Measurements from ENCODE around the gene C6. TPM values are rescaled to one million over a fixed set of nuclear protein-coding genes. Genes with fewer than 3 reads are reported as not detected.

C6 gene
- total RNA-seq, 2 donors from 2014 or later = 3.5 to 4.6 TPM

DNA sequence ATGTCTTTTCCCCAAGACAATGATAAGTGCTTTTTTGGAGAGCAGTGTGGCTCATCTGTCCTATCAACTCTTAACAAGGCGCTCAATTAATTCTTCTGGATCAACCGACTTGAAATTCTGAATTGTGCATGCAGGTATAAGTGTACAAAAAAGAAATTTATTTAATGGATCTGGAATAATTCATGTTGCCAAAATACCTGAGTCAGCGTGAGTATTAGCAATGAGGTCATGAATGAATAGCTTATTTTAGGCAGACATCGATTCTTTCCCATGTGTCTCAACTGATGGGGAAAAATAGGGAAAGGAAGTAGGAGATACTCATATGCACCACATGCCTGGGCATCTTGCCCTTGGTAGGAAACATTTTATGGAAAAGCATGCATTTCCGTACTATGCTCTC, 68.0 kb downstream of the C6 start:
- DNase-seq (ENCODE audit: low spot score) = no peak
- Histone ChIP-seq H3K4me3 (no peak overlapping the region), H3K27me3 (replicated peaks; ENCODE audit: insufficient read depth) (no peaks in the 10 kb centered on the region), H3K4me1 (replicated peaks) (no peaks in the 10 kb centered on the region), H3K9me3 (no peaks in the 10 kb centered on the region), H3K36me3 (no peaks in the 10 kb centered on the region), H3K27ac (no peak overlapping the region)
- TF ChIP-seq, protein P1, sequence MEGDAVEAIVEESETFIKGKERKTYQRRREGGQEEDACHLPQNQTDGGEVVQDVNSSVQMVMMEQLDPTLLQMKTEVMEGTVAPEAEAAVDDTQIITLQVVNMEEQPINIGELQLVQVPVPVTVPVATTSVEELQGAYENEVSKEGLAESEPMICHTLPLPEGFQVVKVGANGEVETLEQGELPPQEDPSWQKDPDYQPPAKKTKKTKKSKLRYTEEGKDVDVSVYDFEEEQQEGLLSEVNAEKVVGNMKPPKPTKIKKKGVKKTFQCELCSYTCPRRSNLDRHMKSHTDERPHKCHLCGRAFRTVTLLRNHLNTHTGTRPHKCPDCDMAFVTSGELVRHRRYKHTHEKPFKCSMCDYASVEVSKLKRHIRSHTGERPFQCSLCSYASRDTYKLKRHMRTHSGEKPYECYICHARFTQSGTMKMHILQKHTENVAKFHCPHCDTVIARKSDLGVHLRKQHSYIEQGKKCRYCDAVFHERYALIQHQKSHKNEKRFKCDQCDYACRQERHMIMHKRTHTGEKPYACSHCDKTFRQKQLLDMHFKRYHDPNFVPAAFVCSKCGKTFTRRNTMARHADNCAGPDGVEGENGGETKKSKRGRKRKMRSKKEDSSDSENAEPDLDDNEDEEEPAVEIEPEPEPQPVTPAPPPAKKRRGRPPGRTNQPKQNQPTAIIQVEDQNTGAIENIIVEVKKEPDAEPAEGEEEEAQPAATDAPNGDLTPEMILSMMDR (IDR thresholded peaks at IDR 0.05) = no peak
- 96% methylated on average over 5 of the region's 5 CpGs for WGBS
- intact Hi-C loops (cut with DNase I) = no loop called here

DNA sequence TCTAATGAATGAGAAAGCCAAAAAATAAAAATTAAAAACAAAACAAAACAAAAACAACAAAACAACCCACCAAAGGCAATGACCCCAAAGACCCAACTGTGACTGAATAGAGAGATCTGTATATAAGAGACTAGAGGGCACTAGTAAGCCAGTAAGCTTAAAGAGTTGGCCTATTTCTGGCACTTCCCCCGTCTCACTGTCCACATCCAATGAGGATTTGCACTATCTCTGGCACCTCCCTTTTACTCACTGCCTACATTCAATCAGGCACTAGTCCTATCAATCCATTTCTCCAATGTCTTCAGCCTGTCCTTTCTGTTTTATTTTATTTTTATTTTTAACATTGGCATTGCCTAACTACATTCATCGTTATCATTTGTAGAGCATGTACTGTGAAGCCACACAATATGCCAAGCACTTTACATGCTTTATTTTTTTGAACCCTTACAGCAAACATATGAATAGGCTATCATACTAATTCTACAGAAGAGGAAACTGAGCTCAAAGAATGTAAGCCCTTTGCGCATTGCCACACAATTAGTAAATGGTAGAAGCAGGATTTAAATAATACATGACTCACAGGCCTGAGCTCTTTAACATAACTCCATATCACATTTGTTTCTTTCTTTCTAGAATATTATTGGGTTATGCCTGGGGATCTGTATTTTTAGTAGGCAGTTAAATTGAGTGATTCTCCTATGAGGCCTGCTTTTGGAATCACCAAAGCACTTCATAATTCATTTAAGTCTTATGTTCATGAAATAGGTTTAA, 70.0 kb downstream of the C6 start:
- Histone ChIP-seq H3K27me3 (replicated peaks; ENCODE audit: insufficient read depth) (no peaks in the 10 kb centered on the region), H3K4me1 (replicated peaks) (no peaks in the 10 kb centered on the region), H3K36me3 (no peaks in the 10 kb centered on the region), H3K4me3 (no peak overlapping the region), H3K27ac (no peak overlapping the region), H3K9me3 (no peaks in the 10 kb centered on the region)
- DNase-seq (ENCODE audit: low spot score) = no peak
- 74% methylated on average over 3 of the region's 3 CpGs for WGBS
- intact Hi-C loops (cut with DNase I) = no loop called here
- TF ChIP-seq, protein P1 (IDR thresholded peaks at IDR 0.05) = no peak
- no peak for TF ChIP-seq POLR2AphosphoS5 (IDR thresholded peaks at IDR 0.05)
- no peak for TF ChIP-seq POLR2A (IDR thresholded peaks at IDR 0.05)

DNA sequence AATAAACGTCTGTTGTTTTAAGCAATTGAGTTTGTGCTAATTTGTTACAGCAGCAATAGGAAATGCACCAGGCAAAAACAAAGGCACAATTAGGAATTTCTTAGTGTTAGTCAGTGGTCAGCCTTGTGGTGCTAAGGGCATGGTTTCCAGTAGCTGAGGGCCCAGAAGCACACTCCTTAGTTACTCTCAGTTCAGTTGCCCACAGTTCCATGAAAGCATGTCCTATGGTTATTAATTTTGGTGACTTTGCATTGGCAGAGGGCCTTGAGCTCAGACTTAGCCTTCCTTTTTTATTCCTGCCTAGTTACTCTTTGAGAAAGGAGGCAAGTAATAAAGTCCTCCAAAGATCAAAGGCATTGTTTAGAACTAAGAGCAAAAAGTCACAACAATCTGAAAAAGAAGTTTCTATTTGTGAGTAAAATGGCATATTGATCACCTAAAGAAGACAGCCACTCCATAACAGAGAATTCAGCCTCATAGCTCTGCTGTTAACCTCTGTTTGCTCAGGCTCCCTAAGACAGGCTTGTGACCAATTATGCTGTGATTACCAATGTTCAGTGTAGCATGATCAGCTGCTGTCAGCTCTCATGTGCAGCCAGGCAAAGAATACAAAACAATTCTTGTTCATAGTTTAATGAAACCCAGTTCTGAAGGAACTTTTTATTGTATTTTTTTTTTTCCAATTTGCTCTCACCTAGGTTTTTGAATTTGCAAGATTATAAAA, 85.2 kb downstream of the C6 start:
- H3K27me3 ChIP-seq (replicated peaks; ENCODE audit: insufficient read depth) = no peaks in the 10 kb centered on the region
- DNase-seq (ENCODE audit: low spot score) = no peak
- no peaks in the 10 kb centered on the region for H3K4me1 ChIP-seq (replicated peaks)
- TF ChIP-seq POLR2A (IDR thresholded peaks at IDR 0.05) (no peak), POLR2AphosphoS5 (IDR thresholded peaks at IDR 0.05) (no peak)
- TF ChIP-seq, protein P1 (IDR thresholded peaks at IDR 0.05) = no peak
- H3K9me3 ChIP-seq = no peaks in the 10 kb centered on the region
- H3K4me3 ChIP-seq = no peak overlapping the region
- intact Hi-C loops (cut with DNase I) = no loop called here
- H3K36me3 ChIP-seq = no peaks in the 10 kb centered on the region
- 18% methylated on average over 1 of the region's 1 CpG for WGBS
- no peak overlapping the region for H3K27ac ChIP-seq

DNA sequence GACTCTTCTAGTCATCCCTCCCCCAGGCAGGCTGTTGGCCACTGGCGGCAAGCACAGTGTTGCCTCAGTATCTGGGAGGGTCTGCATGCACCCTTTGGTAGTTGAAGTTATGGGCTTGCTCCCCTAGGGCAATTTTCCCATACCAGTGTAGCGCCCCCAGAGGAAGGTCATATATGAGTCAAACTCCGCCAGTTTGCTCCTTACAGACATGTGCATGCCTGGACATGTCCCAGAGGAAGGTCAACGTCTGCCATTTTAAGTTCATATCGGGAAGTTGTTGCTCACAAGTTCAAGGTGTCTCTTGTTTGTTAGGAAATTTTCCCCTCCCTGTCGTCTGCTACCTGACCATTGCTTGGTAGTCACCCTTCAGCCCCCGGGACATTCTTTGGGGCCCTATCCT, 90.9 kb downstream of the C6 start:
- Histone ChIP-seq H3K4me3 (no peak overlapping the region), H3K27ac (no peak overlapping the region), H3K4me1 (replicated peaks) (no peaks in the 10 kb centered on the region), H3K9me3 (no peaks in the 10 kb centered on the region), H3K27me3 (replicated peaks; ENCODE audit: insufficient read depth) (no peaks in the 10 kb centered on the region), H3K36me3 (no peaks in the 10 kb centered on the region)
- no peak for DNase-seq (ENCODE audit: low spot score)
- WGBS = 92% methylated on average over 7 of the region's 7 CpGs
- intact Hi-C loops (cut with DNase I) = no loop called here
- no peak for TF ChIP-seq POLR2AphosphoS5 (IDR thresholded peaks at IDR 0.05)
- no peak for TF ChIP-seq POLR2A (IDR thresholded peaks at IDR 0.05)
- TF ChIP-seq, protein P1 (IDR thresholded peaks at IDR 0.05) = no peak

DNA sequence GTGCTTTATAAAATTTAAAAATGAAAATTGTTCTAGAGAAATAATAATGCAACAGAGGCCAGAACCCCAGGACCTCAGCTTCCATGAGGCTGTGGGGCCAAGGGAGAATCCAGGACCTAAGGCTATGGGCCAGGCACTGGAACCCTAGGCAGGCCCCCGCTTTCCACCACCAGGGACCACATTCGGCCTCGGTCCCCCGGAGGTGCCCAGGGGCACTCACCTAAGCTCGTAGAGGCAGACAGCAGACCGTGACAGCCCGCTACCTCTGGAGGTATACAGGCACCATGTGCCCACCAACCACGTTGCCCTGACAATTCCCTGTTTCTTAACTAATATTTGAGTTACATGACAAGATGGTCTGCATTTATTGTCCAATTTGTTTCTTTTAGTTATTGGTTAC, 92.7 kb downstream of the C6 start:
- no peak for DNase-seq (ENCODE audit: low spot score)
- H3K27me3 ChIP-seq (replicated peaks; ENCODE audit: insufficient read depth) = no peaks in the 10 kb centered on the region
- H3K4me3 ChIP-seq = no peak overlapping the region
- no peaks in the 10 kb centered on the region for H3K9me3 ChIP-seq
- no peak overlapping the region for H3K27ac ChIP-seq
- H3K36me3 ChIP-seq = no peaks in the 10 kb centered on the region
- intact Hi-C loops (cut with DNase I) = no loop called here
- 96% methylated on average over 8 of the region's 8 CpGs for WGBS
- TF ChIP-seq POLR2AphosphoS5 (IDR thresholded peaks at IDR 0.05) (no peak), POLR2A (IDR thresholded peaks at IDR 0.05) (no peak)
- TF ChIP-seq, protein P1 (IDR thresholded peaks at IDR 0.05) = no peak
- no peaks in the 10 kb centered on the region for H3K4me1 ChIP-seq (replicated peaks)
